GM10266 (cell line): ENCODE results near the gene TMTC2.
"Not testable (repeated sequence)": the region's sequence is repeated elsewhere in the genome, so short reads cannot be mapped to it uniquely, and the experiment has no call there.

Experiments
- DNase-seq: peaks from one replicate; pipeline ENCODE4 v3.0.0; 2012; ENCODE audit errors: extremely low spot score
- CTCF ChIP-seq: IDR thresholded peaks from 2 replicates; pipeline ENCODE4 v1.5.1; 2012; ENCODE audit warnings: mild to moderate bottlenecking, low read depth; ENCODE audit not compliant: control insufficient read depth, insufficient read depth; ENCODE audit errors: missing control alignments

The TMTC2 gene

GRCh38 chr12:82789674-82790073 is 103.0 kb downstream of the TMTC2 start:
- DNase-seq: no peak
- no peak for TF ChIP-seq CTCF

GRCh38 chr12:82793751-82794281 is 107.1 kb downstream of the TMTC2 start:
- TF ChIP-seq CTCF: no peak
- no peak for DNase-seq

GRCh38 chr12:82797480-82797879 is 110.8 kb downstream of the TMTC2 start:
- no peak for TF ChIP-seq CTCF
- DNase-seq: no peak

GRCh38 chr12:82800185-82800584 is 113.5 kb downstream of the TMTC2 start:
- no peak for DNase-seq

GRCh38 chr12:82801951-82802610 is 115.4 kb downstream of the TMTC2 start:
- DNase-seq: no peak
- TF ChIP-seq CTCF: no peak

More at GRCh38 chr12:82800185-82800584, 113.5 kb downstream of the TMTC2 start:
- no peak for TF ChIP-seq CTCF

- DNase-seq: no peak
- TF ChIP-seq CTCF: no peak
Observed at GRCh38 chr12:82803201-82803600, 116.5 kb downstream of the TMTC2 start.

- no peak for DNase-seq
- no peak for TF ChIP-seq CTCF
Observed at GRCh38 chr12:82804601-82805000, 117.9 kb downstream of the TMTC2 start.

GRCh38 chr12:82805004-82805403 is 118.3 kb downstream of the TMTC2 start:
- not testable (repeated sequence) for DNase-seq
